HepG2 (cell line): ENCODE measurements around the gene CD300H. TPM values are rescaled to one million over a fixed set of nuclear protein-coding genes. Genes with fewer than 3 reads are reported as not detected.

Source experiments
- ATAC-seq: fragments of 200-7000 bp; cut with Tn5 transposase; 3 replicates; pipeline ENCODE4 v1.9.1; 2020; ENCODE audit warnings: mild to moderate bottlenecking, moderate library complexity
- BruUV-seq: library from RNA; stranded (reverse); fragments of 400-500 nt; replicated peaks from 2 replicates; lab custom pipeline; 2021; lab: Mats Ljungman, UMichigan
- CTCF ChIA-PET: fragments of 300-600 bp; formaldehyde crosslinking; extraction: SDS; loops from one replicate; lab custom pipeline; 2021; ENCODE audit warnings: low total read pairs, inconsistent platforms, low intra/inter-chr PET ratio; lab: Yijun Ruan, JAX
- POLR2A ChIA-PET: fragments of 350-600 bp; sonication (Branson Sonifier 250); formaldehyde crosslinking; loops from one replicate; lab custom pipeline; 2020; ENCODE audit warnings: antibody characterized with exemption, inconsistent platforms; lab: Yijun Ruan, JAX
- DNase-seq: peaks from one replicate; pipeline ENCODE4 v3.0.0-alpha.2; 2015; ENCODE audit warnings: low spot score
- FAIRE-seq: peaks from 3 replicates; lab custom pipeline; 2011; peaks lifted over from hg19 to GRCh38; lab: Jason Lieb, UNC
- H2AFZ ChIP-seq: one replicate; pipeline ENCODE4 v1.6.1; 2011; ENCODE audit warnings: low read length, inconsistent platforms
- H3K27ac ChIP-seq: fragments of 300-600 bp; 3 replicates; pipeline ENCODE4 v1.8.0; 2011; ENCODE audit warnings: mixed run types, mild to moderate bottlenecking, mixed read lengths, low read length, inconsistent platforms; ENCODE audit not compliant: insufficient read depth; ENCODE audit errors: extremely low read length
- H3K27me3 ChIP-seq, 2 experiments: fragments of 200-600 bp in 1 of 2; 2 replicates in 1 of 2; 3 replicates in 1 of 2; pipeline versions ENCODE4 v1.6.0 to v1.8.0; 2011; ENCODE audit warnings: low read length in 2 of 2, mild to moderate bottlenecking in 2 of 2, moderate library complexity in 2 of 2, inconsistent platforms in 1 of 2; ENCODE audit not compliant: insufficient read depth in 2 of 2, control insufficient read depth in 1 of 2
- H3K36me3 ChIP-seq, 2 experiments: fragments of 200-600 bp in 1 of 2; replicated peaks in 1 of 2; 2 replicates in 1 of 2; 3 replicates in 1 of 2; pipeline versions ENCODE4 v1.5.1 to v1.8.0; 2011; ENCODE audit warnings: low read length in 2 of 2, inconsistent platforms in 1 of 2; ENCODE audit not compliant: insufficient read depth in 2 of 2, control insufficient read depth in 1 of 2
- H3K4me1 ChIP-seq: 2 replicates; pipeline ENCODE4 v1.5.1; 2012; ENCODE audit warnings: low read length, inconsistent platforms; ENCODE audit not compliant: insufficient read depth
- H3K4me2 ChIP-seq: 2 replicates; pipeline ENCODE4 v1.6.0; 2011; ENCODE audit warnings: low read depth, low read length, inconsistent platforms
- H3K4me3 ChIP-seq, 3 experiments: fragments of 200-600 bp in 1 of 3; sonication (generic), shearing (Covaris generic) in 1 of 3; replicated peaks in 1 of 3; 2 replicates each; pipeline ENCODE4 v1.5.1; 2011 to 2016; ENCODE audit warnings: low read length in 3 of 3, inconsistent platforms in 2 of 3, low read depth in 2 of 3, mild to moderate bottlenecking in 2 of 3, control low read depth in 1 of 3, mixed read lengths in 1 of 3; ENCODE audit not compliant: insufficient read depth in 1 of 3
- H3K79me2 ChIP-seq: one replicate; pipeline ENCODE4 v1.6.1; 2011; ENCODE audit warnings: low read length, inconsistent platforms; ENCODE audit not compliant: insufficient read depth
- H3K9ac ChIP-seq: 2 replicates; pipeline ENCODE4 v1.6.0; 2011; ENCODE audit warnings: mild to moderate bottlenecking, low read depth, low read length, inconsistent platforms; ENCODE audit not compliant: insufficient read depth
- H3K9me3 ChIP-seq: 2 replicates; pipeline ENCODE4 v1.5.1; 2012; ENCODE audit warnings: mild to moderate bottlenecking, low read length
- H4K20me1 ChIP-seq: 2 replicates; pipeline ENCODE4 v1.6.0; 2011; ENCODE audit warnings: inconsistent platforms, mild to moderate bottlenecking, low read length, moderate library complexity; ENCODE audit not compliant: insufficient read depth
- CAMTA2 ChIP-seq: sonication (generic); formaldehyde crosslinking; IDR thresholded peaks from 2 replicates; pipeline ENCODE4 v1.4.0; 2020; ENCODE audit warnings: mild to moderate bottlenecking, missing genetic modification reagents, borderline replicate concordance
- ESRRA ChIP-seq: sonication (generic); formaldehyde crosslinking; IDR thresholded peaks from 2 replicates; pipeline ENCODE4 v1.5.1; 2020; ENCODE audit warnings: mild to moderate bottlenecking, low read depth, missing genetic modification reagents
- GATAD1 ChIP-seq: IDR thresholded peaks from 2 replicates; pipeline ENCODE4 v1.6.1; 2016; ENCODE audit warnings: missing genetic modification reagents, missing compliant biosample characterization
- HNF1A ChIP-seq, 2 experiments: sonication (generic) in 1 of 2; formaldehyde crosslinking in 1 of 2; IDR thresholded peaks; 2 replicates each; pipeline versions ENCODE4 v1.4.0 to v1.6.1; 2016 to 2020; ENCODE audit warnings: borderline replicate concordance in 1 of 2, low read depth in 1 of 2, mild to moderate bottlenecking in 1 of 2, missing genetic modification reagents in 1 of 2
- TBL1XR1 ChIP-seq: fragments of 150-350 bp; IDR thresholded peaks from 2 replicates; pipeline ENCODE4 v1.6.1; 2014; ENCODE audit warnings: borderline replicate concordance, low read length; ENCODE audit not compliant: partially characterized antibody
- TBX2 ChIP-seq: sonication (generic); formaldehyde crosslinking; IDR thresholded peaks from 2 replicates; pipeline ENCODE4 v1.5.0; 2020; ENCODE audit warnings: missing genetic modification reagents, mild to moderate bottlenecking, borderline replicate concordance
- YY1 ChIP-seq: IDR thresholded peaks from 2 replicates; pipeline ENCODE4 v1.6.1; 2011; ENCODE audit warnings: low read length, low read depth, moderate library complexity, mild to moderate bottlenecking; ENCODE audit not compliant: insufficient read depth, insufficient replicate concordance
- ZNF264 ChIP-seq: sonication (generic); formaldehyde crosslinking; IDR thresholded peaks from 2 replicates; pipeline ENCODE4 v1.4.0; 2020; ENCODE audit warnings: missing genetic modification reagents
- WGBS: methylation state at CpG from one replicate; pipeline ENCODE4 v1.1.6; 2017; ENCODE audit warnings: low lambda C conversion rate; 5-methylcytosine and 5-hydroxymethylcytosine counted together
- in situ Hi-C: cut with HindIII; loops from 2 replicates; pipeline ENCODE4 v1.10.0; 2017; ENCODE audit warnings: low pct_unique_long_range_greater_than_20kb; ENCODE audit not compliant: extremely low pct_ligation_motif_present
- intact Hi-C: fragments of 100-400 bp; cut with micrococcal nuclease; formaldehyde crosslinking; loops from one replicate; pipeline ENCODE4 v1.10.0; 2022; ENCODE audit not compliant: unreplicated experiment
- polyA plus RNA-seq, 8 experiments: library from polyadenylated mRNA; depleted of rRNA in 3 of 8; stranded (reverse) in 7 of 8; unstranded in 1 of 8; fragments of >200 nt; fragmentation: Illumina TruSeq in 4 of 8; extraction: Trizol in 4 of 8; gene quantifications; 2 replicates each; pipeline versions ENCODE4 v1.2.1 to v1.2.3, GENCODE V29; 2011 to 2016; ENCODE audit warnings: low read depth in 4 of 8, missing spikeins in 1 of 8, mixed read lengths in 1 of 8; ENCODE audit not compliant: insufficient read depth in 1 of 8
- total RNA-seq, 5 experiments: library from RNA; depleted of rRNA; stranded (reverse); fragments of >200 nt; fragmentation: Illumina TruSeq; extraction: Trizol; gene quantifications; 2 replicates each; pipeline ENCODE4 v1.2.3, GENCODE V29; 2016; ENCODE audit warnings: low read depth in 1 of 5

Gene CD300H
- total and polyA plus RNA-seq, 2 of the 13 experiments (the other 11 are each of a cell fraction or from before 2014, with no cell fraction given) = not detected

- TF ChIP-seq TBX2 (CRISPR knock-in tag) = no peak
- no peak for TF ChIP-seq HNF1A (IDR thresholded peaks at IDR 0.05; ENCODE audit: low read depth)
- no peak for TF ChIP-seq HNF1A (CRISPR knock-in tag; IDR thresholded peaks at IDR 0.05; ENCODE audit: borderline replicate concordance)
- TF ChIP-seq GATAD1 (CRISPR knock-in tag) = no peak
- no peak for TF ChIP-seq TBL1XR1
- no peak for TF ChIP-seq ZNF264 (CRISPR knock-in tag)
- TF ChIP-seq YY1 = no peak
- TF ChIP-seq ESRRA (CRISPR knock-in tag) = no peak
These were observed 35.2 kb downstream of the CD300H start (continued) for GRCh38 chr17:74532115-74532514.

GRCh38 chr17:74531231-74531761, 36.0 kb downstream of the CD300H start, which contains the start of gene CD300LB:
Gene CD300LB, minus strand, starts transcription at chr17:74531475. Its CDS starts 125 bp downstream, at chr17:74531350.
- TF ChIP-seq CAMTA2 = no peak
- Histone ChIP-seq H3K9me3 (no peaks in the 10 kb centered on the region), H3K9ac (no peak within 1 kb of the TSS), H3K36me3 (no peaks in the 10 kb centered on the region), H4K20me1 (no peaks in the 10 kb centered on the region), H3K27ac (no peak within 1 kb of the TSS), H3K4me2 (no peak within 1 kb of the TSS), H2AFZ (no peak within 1 kb of the TSS), H3K27me3 (peaks cover 3 to 58% of the 10 kb centered on the region in 2 experiments; a peak in 4 of 5 replicates), H3K4me1 (no peaks in the 10 kb centered on the region), H3K79me2 (no peaks in the 10 kb centered on the region), H3K4me3 (no peak within 1 kb of the TSS)
- FAIRE-seq = no peak
- in situ Hi-C loops = no loop called here
- no peak for ATAC-seq
- WGBS = 15% methylated on average over 10 of the region's 10 CpGs
- CTCF ChIA-PET = no interaction called here
- POLR2A ChIA-PET = no interaction called here
- no peak for DNase-seq
- BruUV-seq = no TSS peak
- intact Hi-C loops = loop anchor here (5.0 kb wide), 2 partner anchors 74 to 164 kb away; partner anchors contain the start of gene GPR142
